NCI-H146 (cell line): ENCODE results near the gene SOX5.

Source experiments
- DNase-seq: peaks from one replicate; lab custom pipeline; 2025; lab: John Stamatoyannopoulos, UW

The SOX5 gene

GRCh38 chr12:23484238-23484637 is 465.2 kb downstream of the SOX5 start:
- DNase-seq: no peak

DNA sequence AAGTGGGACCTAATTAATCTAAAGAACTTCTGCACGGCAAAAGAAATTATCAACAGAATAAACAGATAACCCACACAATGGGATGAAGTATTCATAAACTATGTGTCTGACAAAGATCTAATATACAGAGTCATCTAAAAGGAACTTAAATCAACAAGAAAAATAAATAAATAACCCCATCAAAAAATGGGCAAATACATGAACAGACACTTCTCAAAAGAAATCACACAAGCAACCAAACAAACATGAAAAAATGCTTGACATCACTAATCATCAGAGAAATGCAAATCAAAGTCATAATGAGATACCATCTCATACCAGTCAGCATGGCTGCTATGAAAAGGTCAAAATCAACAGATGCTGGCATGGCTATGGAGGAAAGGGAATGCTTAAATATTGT is 466.9 kb downstream of the SOX5 start:
- DNase-seq: no peak
